KOPT-K1 (cell line): Measurements from ENCODE around the gene FGD1.
A peak's percentile ranks its signal among the peaks of the same experiment; 100 is the strongest.
"Not testable (repeated sequence)": the region's sequence is repeated elsewhere in the genome, so short reads cannot be mapped to it uniquely, and the experiment has no call there.

ENCODE experiments used
- H3K27ac ChIP-seq: fragments of 200-600 bp; sonication (generic); 2 replicates; pipeline ENCODE4 v1.5.1; 2016; ENCODE audit warnings: antibody characterized with exemption, mild to moderate bottlenecking, low read depth, low read length; ENCODE audit not compliant: poor library complexity, severe bottlenecking
- H3K36me3 ChIP-seq: fragments of 200-600 bp; sonication (generic); 2 replicates; pipeline ENCODE4 v1.5.1; 2017; ENCODE audit warnings: antibody characterized with exemption, mild to moderate bottlenecking, low read length, moderate library complexity; ENCODE audit not compliant: insufficient read depth
- H3K9me3 ChIP-seq: fragments of 200-600 bp; sonication (generic); 2 replicates; pipeline ENCODE4 v1.5.1; 2017; ENCODE audit warnings: antibody characterized with exemption, low read length, mild to moderate bottlenecking; ENCODE audit not compliant: insufficient read depth, poor library complexity, severe bottlenecking

Gene FGD1

GRCh38 chrX:54495814-54496516, at the start of gene FGD1:
FGD1 (minus strand) TSS chrX:54496234; CDS start chrX:54495432, 802 bp downstream.
- H3K36me3 ChIP-seq, result no peaks in the 10 kb centered on the region
- H3K9me3 ChIP-seq, result no peaks in the 10 kb centered on the region
- H3K27ac ChIP-seq, result no peak within 1 kb of the TSS

DNA sequence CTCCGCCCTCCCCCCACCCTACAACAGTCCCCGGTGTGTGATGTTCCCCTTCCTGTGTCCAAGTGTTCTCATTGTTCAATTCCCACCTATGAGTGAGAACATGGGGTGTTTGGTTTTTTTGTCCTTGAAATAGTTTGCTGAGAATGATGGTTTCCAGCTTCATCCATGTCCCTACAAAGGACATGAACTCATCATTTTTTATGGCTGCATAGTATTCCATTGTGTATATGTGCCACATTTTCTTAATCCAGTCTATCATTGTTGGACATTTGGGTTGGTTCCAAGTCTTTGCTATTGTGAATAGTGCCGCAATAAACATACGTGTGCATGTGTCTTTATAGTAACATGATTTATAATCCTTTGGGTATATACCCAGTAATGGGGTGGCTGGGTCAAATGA, 46.2 kb upstream of the FGD1 start:
- not testable (repeated sequence) for H3K9me3 ChIP-seq, H3K27ac ChIP-seq
- H3K36me3 ChIP-seq, result peaks cover 87% of the 10 kb centered on the region

DNA sequence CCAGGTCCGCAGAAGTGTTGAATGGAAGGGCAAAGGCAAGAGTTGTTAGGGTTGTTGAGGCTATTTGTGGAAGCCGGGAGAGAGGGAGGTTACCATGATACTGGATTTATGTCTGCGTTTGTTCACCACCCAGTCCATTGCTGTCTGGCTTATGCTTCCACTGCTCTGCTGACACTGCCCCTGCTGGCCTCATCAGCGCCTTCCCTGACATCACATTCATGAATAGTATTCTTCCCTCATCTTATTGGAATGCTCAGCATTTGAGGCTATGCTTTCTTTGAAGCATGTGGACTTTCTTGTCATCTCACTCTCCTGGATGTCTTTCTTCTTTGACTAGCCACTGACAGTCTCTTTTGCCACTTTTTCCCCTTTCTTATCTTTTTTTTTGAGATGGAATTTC, 44.3 kb upstream of the FGD1 start:
- Histone ChIP-seq H3K36me3 (peaks cover 80% of the 10 kb centered on the region), H3K9me3 (no peaks in the 10 kb centered on the region), H3K27ac (no peak overlapping the region)

GRCh38 chrX:54534271-54534670, 38.2 kb upstream of the FGD1 start:
- Histone ChIP-seq H3K36me3 (peaks cover 58% of the 10 kb centered on the region), H3K9me3 (peaks cover 3% of the 10 kb centered on the region), H3K27ac (no peak overlapping the region)

- Histone ChIP-seq H3K36me3 (peaks cover 28% of the 10 kb centered on the region), H3K9me3 (peaks cover 8% of the 10 kb centered on the region), H3K27ac (peak overlapping the region; percentile 90)
These were observed 34.4 kb upstream of the FGD1 start for GRCh38 chrX:54530357-54530900.

GRCh38 chrX:54529552-54530356, 33.7 kb upstream of the FGD1 start, which contains the start of gene GNL3L:
GNL3L (plus strand) TSS chrX:54530219; CDS start chrX:54532567, 2,348 bp downstream.
- H3K36me3 ChIP-seq, result peaks cover 26% of the 10 kb centered on the region
- H3K27ac ChIP-seq, result peak within 1 kb of the TSS; percentile 90
- H3K9me3 ChIP-seq, result peaks cover 8% of the 10 kb centered on the region

GRCh38 chrX:54529151-54529550, 33.1 kb upstream of the FGD1 start:
- peaks cover 8% of the 10 kb centered on the region for H3K9me3 ChIP-seq
- peak overlapping the region; percentile 90 for H3K27ac ChIP-seq
- peaks cover 20% of the 10 kb centered on the region for H3K36me3 ChIP-seq

GRCh38 chrX:54509400-54509799, 13.4 kb upstream of the FGD1 start:
- Histone ChIP-seq H3K9me3 (peaks cover 6% of the 10 kb centered on the region), H3K36me3 (no peaks in the 10 kb centered on the region), H3K27ac (no peak overlapping the region)

- no peaks in the 10 kb centered on the region for H3K36me3 ChIP-seq
These were observed 902 bp upstream of the FGD1 start for GRCh38 chrX:54496936-54497335.

DNA sequence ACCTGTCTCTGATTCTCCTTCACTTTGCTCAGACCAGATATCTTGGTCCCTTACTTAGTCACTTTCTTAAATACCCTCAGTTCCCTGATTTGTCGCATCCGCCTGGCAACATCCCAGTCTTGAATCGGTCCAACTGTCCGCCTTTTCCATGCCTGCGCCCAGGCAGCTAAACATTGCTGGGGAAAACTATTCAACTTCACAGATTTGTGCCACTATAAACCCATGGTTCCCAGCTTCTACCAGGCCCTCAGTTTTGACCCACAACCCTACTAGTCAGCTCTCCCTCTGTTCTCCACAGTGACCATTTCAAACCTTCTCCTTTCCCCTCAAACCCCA, 451 bp upstream of the FGD1 start:
- Histone ChIP-seq H3K36me3 (no peaks in the 10 kb centered on the region), H3K27ac (no peak overlapping the region), H3K9me3 (no peaks in the 10 kb centered on the region)

More at GRCh38 chrX:54496936-54497335, 902 bp upstream of the FGD1 start:
- Histone ChIP-seq H3K27ac (no peak overlapping the region), H3K9me3 (no peaks in the 10 kb centered on the region)

DNA sequence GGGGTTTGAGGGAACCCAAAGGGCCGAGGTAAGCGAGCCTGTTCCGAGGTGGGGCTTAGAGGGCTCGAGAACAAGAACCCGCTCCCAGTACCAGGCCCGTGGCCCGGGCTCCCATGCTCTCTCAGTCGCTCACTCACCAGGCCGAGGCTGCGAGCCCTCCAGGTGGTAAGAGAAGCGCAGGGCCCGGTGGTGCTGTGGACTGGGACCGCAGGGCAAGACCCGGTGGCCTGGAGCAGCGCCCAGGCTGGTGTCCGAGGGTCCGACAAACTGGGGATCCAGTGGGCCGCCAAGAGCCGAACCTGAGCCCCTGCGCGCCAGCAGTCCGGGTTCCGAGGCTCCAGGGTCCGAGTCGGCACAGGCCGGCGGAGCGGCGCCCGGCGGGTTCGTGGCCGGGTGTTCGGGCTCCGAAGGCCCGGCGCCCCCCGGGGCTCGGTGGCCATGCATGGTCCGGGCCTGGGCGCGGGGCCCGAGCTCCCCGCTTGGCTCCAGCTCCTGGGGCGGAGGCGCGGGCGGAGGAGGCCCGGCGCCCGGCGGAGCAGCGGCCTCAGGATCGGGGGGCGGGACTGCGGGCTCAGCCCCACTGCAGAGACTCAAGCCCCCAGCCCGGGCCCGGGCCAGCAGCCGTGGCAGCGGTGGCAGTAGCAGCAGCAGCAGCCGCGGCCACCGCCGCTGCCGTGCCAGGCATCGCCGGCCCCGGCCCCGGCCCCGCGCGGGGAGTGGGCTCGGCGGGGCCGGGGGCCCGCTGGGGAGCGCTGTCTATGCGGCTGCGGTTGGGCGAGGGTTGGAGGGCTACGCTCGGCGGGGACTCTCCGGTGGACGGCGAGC, 833 bp downstream of the FGD1 start:
- Histone ChIP-seq H3K36me3 (no peaks in the 10 kb centered on the region), H3K27ac (no peak overlapping the region), H3K9me3 (no peaks in the 10 kb centered on the region)

DNA sequence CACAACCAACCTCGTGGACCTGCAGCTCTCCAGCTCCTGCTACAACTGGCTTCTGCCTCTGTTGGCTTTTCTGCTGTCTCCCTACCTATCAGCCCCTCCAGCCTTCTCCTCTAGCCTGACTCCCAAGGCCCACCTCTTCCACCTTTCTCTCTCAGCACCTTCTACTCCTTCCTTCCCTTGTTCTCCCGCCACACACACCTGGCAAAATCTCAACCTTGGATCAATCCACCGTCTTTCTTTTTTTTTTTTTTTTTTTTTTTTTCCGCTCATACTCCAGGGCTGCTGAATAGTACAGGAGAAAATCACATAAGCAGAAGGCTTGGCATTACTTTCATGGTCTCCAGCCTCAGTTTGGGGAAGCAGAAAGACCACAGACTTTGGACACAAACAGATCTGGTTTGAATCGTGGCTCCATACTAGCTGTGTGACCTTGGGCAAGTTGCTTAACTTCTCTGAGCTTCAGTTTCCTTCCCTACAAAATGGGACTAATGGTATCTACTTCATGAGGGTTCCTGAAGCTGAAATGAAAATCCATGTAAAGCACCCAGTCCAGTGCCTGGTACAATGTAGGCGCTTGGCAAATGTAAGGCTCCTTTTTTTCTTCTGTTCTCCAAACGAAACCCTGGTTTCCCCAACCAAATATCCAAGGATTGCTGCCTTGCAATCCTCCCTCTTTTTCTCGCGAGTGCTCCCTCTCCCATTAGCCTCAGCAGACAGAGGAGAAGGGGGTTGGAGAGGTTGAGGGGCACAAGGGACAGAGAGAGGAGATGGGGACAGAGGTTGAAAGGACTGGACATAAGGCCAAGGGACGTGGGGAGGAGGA, 1.7 kb downstream of the FGD1 start:
- H3K27ac ChIP-seq, result no peak overlapping the region
- no peaks in the 10 kb centered on the region for H3K9me3 ChIP-seq
- H3K36me3 ChIP-seq, result no peaks in the 10 kb centered on the region

GRCh38 chrX:54492340-54492739, 3.7 kb downstream of the FGD1 start:
- H3K36me3 ChIP-seq, result no peaks in the 10 kb centered on the region
- no peaks in the 10 kb centered on the region for H3K9me3 ChIP-seq
- H3K27ac ChIP-seq, result no peak overlapping the region

DNA sequence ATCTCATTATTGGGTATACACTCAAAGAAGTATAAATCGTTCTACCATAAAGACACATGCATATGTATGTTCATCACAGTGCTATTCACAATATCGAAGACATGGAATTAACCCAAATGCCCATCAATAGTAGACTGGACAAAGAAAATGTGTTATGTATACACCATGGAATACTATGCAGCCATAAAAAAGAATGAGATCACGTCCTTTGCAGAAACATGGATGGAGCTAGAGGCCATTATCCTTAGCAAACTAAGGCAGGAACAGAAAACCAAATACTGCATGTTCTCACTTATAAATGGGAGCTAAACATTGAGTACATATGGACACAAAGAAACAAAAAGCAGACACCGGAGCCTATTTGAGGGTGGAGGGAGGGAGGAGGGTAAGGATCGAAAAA, 6.2 kb downstream of the FGD1 start:
- not testable (repeated sequence) for H3K36me3 ChIP-seq, H3K9me3 ChIP-seq

More for the DNA sequence above, 6.2 kb downstream of the FGD1 start:
- H3K27ac ChIP-seq, result not testable (repeated sequence)
